Neural cell (in vitro differentiated cells): ENCODE data around the gene PPIP5K1.
"Not testable (repeated sequence)": the region's sequence is repeated elsewhere in the genome, so short reads cannot be mapped to it uniquely, and the experiment has no call there.

ENCODE experiments used
- EP300 ChIP-seq: fragments of 450-650 bp; conservative IDR thresholded peaks from 2 replicates; pipeline ENCODE4 v1.6.1; 2014; ENCODE audit warnings: antibody characterized with exemption, mild to moderate bottlenecking, moderate library complexity; ENCODE audit not compliant: poor library complexity, severe bottlenecking
- RAD21 ChIP-seq: fragments of 450-650 bp; conservative IDR thresholded peaks from 2 replicates; pipeline ENCODE4 v1.6.1; 2014; ENCODE audit warnings: antibody characterized with exemption, mild to moderate bottlenecking, moderate library complexity
- SMC3 ChIP-seq: fragments of 450-650 bp; conservative IDR thresholded peaks from 2 replicates; pipeline ENCODE4 v1.6.1; 2014; ENCODE audit warnings: antibody characterized with exemption, mild to moderate bottlenecking, moderate library complexity; ENCODE audit not compliant: poor library complexity
- TF ChIP-seq, protein P1 (sequence below): fragments of 450-650 bp; IDR thresholded peaks from 2 replicates; pipeline ENCODE4 v1.5.1; 2014; ENCODE audit warnings: antibody characterized with exemption, mild to moderate bottlenecking, moderate library complexity; ENCODE audit not compliant: poor library complexity, severe bottlenecking

DNA sequence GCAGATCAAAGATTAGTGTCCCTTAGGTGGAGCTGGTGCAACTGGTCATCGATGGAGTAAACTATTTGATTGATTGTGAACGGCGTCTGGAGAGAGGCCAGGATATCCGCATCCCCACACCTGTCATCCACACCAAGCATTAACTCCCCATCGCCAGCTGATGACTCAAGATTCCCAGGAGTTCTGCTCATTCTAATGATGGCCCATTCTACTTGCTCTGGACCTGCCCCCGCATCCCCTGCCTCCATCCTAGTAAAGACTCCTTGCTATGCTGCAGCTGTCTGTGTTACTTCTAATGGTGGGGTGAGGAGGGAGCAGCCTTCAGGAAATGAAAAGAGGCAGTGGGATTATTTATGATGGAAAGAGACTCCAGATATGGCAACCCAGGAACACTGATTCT is 9.1 kb upstream of the PPIP5K1 start:
- TF ChIP-seq, protein P1, sequence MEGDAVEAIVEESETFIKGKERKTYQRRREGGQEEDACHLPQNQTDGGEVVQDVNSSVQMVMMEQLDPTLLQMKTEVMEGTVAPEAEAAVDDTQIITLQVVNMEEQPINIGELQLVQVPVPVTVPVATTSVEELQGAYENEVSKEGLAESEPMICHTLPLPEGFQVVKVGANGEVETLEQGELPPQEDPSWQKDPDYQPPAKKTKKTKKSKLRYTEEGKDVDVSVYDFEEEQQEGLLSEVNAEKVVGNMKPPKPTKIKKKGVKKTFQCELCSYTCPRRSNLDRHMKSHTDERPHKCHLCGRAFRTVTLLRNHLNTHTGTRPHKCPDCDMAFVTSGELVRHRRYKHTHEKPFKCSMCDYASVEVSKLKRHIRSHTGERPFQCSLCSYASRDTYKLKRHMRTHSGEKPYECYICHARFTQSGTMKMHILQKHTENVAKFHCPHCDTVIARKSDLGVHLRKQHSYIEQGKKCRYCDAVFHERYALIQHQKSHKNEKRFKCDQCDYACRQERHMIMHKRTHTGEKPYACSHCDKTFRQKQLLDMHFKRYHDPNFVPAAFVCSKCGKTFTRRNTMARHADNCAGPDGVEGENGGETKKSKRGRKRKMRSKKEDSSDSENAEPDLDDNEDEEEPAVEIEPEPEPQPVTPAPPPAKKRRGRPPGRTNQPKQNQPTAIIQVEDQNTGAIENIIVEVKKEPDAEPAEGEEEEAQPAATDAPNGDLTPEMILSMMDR = not testable (repeated sequence)
- TF ChIP-seq RAD21, EP300, SMC3: not testable (repeated sequence)
